Measurements from ENCODE around the gene RPS6KA3. TPM values are rescaled to one million over a fixed set of nuclear protein-coding genes. Genes with fewer than 3 reads are reported as not detected.
"Not testable (repeated sequence)": the region's sequence is repeated elsewhere in the genome, so short reads cannot be mapped to it uniquely, and the experiment has no call there.

RPS6KA3 gene
- total RNA-seq, 1 donor from 2014 or later: 63.1 TPM

- DNase-seq (ENCODE audit: low read depth in 2 of 2): peak in 1 of 2 donors; percentile 68
These were observed 41.8 kb downstream of the RPS6KA3 start for GRCh38 chrX:20224814-20225487.

- no peak for DNase-seq (ENCODE audit: low read depth in 2 of 2)
These were observed 44.8 kb downstream of the RPS6KA3 start for GRCh38 chrX:20221902-20222301.

GRCh38 chrX:20218836-20219505 lies 47.7 kb downstream of the RPS6KA3 start:
- DNase-seq (ENCODE audit: low read depth in 2 of 2): peak; percentile 82 to 85

- DNase-seq (ENCODE audit: low read depth in 2 of 2): peak; percentile 13 to 28
These were observed 48.8 kb downstream of the RPS6KA3 start for GRCh38 chrX:20217906-20218305.

GRCh38 chrX:20217271-20217670 lies 49.4 kb downstream of the RPS6KA3 start:
- DNase-seq (ENCODE audit: low read depth in 2 of 2): peak; percentile 80 to 83

- DNase-seq (ENCODE audit: low read depth in 2 of 2): no peak
These were observed 51.1 kb downstream of the RPS6KA3 start for GRCh38 chrX:20215565-20215964.

- no peak for DNase-seq (ENCODE audit: low read depth in 2 of 2)
These were observed 54.1 kb downstream of the RPS6KA3 start for GRCh38 chrX:20212486-20213089.

GRCh38 chrX:20211261-20211786 lies 55.4 kb downstream of the RPS6KA3 start:
- no peak for DNase-seq (ENCODE audit: low read depth in 2 of 2)

- DNase-seq (ENCODE audit: low read depth in 2 of 2): no peak
These were observed 60.6 kb downstream of the RPS6KA3 start for GRCh38 chrX:20205927-20206708.

- no peak for DNase-seq (ENCODE audit: low read depth in 2 of 2)
These were observed 62.4 kb downstream of the RPS6KA3 start for GRCh38 chrX:20204351-20204750.

GRCh38 chrX:20197641-20198210 lies 69.0 kb downstream of the RPS6KA3 start:
- DNase-seq (ENCODE audit: low read depth in 2 of 2): peak in 1 of 2 donors; percentile 8

GRCh38 chrX:20189171-20189570 lies 77.5 kb downstream of the RPS6KA3 start:
- DNase-seq (ENCODE audit: low read depth in 2 of 2): no peak

- no peak for DNase-seq (ENCODE audit: low read depth in 2 of 2)
These were observed 84.9 kb downstream of the RPS6KA3 start for GRCh38 chrX:20181598-20182329.

GRCh38 chrX:20177093-20177492 lies 89.6 kb downstream of the RPS6KA3 start:
- DNase-seq (ENCODE audit: low read depth in 2 of 2): no peak

- no peak for DNase-seq (ENCODE audit: low read depth in 2 of 2)
These were observed 92.9 kb downstream of the RPS6KA3 start for GRCh38 chrX:20173856-20174255.

GRCh38 chrX:20173313-20173712 lies 93.4 kb downstream of the RPS6KA3 start:
- DNase-seq (ENCODE audit: low read depth in 2 of 2): no peak

- DNase-seq (ENCODE audit: low read depth in 2 of 2): no peak
These were observed 94.8 kb downstream of the RPS6KA3 start for GRCh38 chrX:20171887-20172286.

- not testable (repeated sequence) for DNase-seq (ENCODE audit: low read depth in 2 of 2)
These were observed 104.2 kb downstream of the RPS6KA3 start for GRCh38 chrX:20162516-20162915.

- DNase-seq (ENCODE audit: low read depth in 2 of 2): no peak
These were observed 106.8 kb downstream of the RPS6KA3 start for GRCh38 chrX:20159797-20160385.

- no peak for DNase-seq (ENCODE audit: low read depth in 2 of 2)
These were observed 115.0 kb downstream of the RPS6KA3 start for GRCh38 chrX:20151689-20152088.
